Thoracic aorta (tissue), 2 donors: ENCODE measurements around the gene PNKD. TPM values are rescaled to one million over a fixed set of nuclear protein-coding genes. Genes with fewer than 3 reads are reported as not detected.
A peak's percentile ranks its signal among the peaks of the same experiment; 100 is the strongest.

Experiments used
- ATAC-seq: fragments of 150-250 bp; one replicate; pipeline ENCODE4 v1.8.0; 2017; ENCODE audit warnings: low read depth; ENCODE audit not compliant: insufficient number of reproducible peaks, low FRiP score
- DNase-seq: peaks from one replicate; pipeline ENCODE4 v3.0.0-alpha.2; 2020; ENCODE audit warnings: low spot score
- H3K27ac ChIP-seq, 2 donors: fragments of 200-600 bp; sonication (generic); 1 replicate in 1 of 2; 2 replicates in 1 of 2; pipeline ENCODE4 v1.5.1; 2016; ENCODE audit warnings: mild to moderate bottlenecking in 2 of 2, moderate library complexity in 2 of 2
- H3K27me3 ChIP-seq: fragments of 200-600 bp; sonication (generic); replicated peaks from 2 replicates; pipeline ENCODE4 v1.6.0; 2016; ENCODE audit warnings: mild to moderate bottlenecking; ENCODE audit not compliant: insufficient read depth
- H3K36me3 ChIP-seq: fragments of 200-600 bp; sonication (generic); one replicate; pipeline ENCODE4 v1.5.1; 2016
- H3K4me1 ChIP-seq, 2 donors: fragments of 200-600 bp; sonication (generic); 1 replicate in 1 of 2; 2 replicates in 1 of 2; pipeline versions ENCODE4 v1.5.1 to v1.6.0; 2016; ENCODE audit warnings: low read depth in 2 of 2, mild to moderate bottlenecking in 1 of 2; ENCODE audit not compliant: control insufficient read depth in 1 of 2
- H3K4me3 ChIP-seq: fragments of 200-600 bp; sonication (generic); 2 replicates; pipeline ENCODE4 v1.5.1; 2016; ENCODE audit warnings: mild to moderate bottlenecking
- H3K9me3 ChIP-seq: fragments of 200-600 bp; sonication (generic); 2 replicates; pipeline ENCODE4 v1.5.1; 2016
- total RNA-seq, 2 donors: library from RNA; depleted of rRNA; stranded (reverse); fragments of >200 nt; gene quantifications; one replicate each; pipeline versions ENCODE4 v1.1.0 to v1.2.3, GENCODE V29; 2016
- TF ChIP-seq, protein P1 (sequence below): fragments of 200-600 bp; sonication (generic); IDR thresholded peaks from one replicate; pipeline ENCODE4 v1.5.1; 2019; ENCODE audit warnings: antibody characterized with exemption

Gene PNKD
- total RNA-seq, 2 donors from 2014 or later: 19.4 to 38.4 TPM

GRCh38 chr2:218278531-218279360 is 8.4 kb downstream of the PNKD start:
- Histone ChIP-seq H3K4me1 (peaks cover 26 to 43% of the 10 kb centered on the region in 2 donors), H3K27me3 (no peaks in the 10 kb centered on the region), H3K27ac (peak overlapping the region; percentile 20 to 45), H3K36me3 (peaks cover 80% of the 10 kb centered on the region), H3K4me3 (no peak overlapping the region), H3K9me3 (no peaks in the 10 kb centered on the region)
- ATAC-seq: no peak
- TF ChIP-seq, protein P1, sequence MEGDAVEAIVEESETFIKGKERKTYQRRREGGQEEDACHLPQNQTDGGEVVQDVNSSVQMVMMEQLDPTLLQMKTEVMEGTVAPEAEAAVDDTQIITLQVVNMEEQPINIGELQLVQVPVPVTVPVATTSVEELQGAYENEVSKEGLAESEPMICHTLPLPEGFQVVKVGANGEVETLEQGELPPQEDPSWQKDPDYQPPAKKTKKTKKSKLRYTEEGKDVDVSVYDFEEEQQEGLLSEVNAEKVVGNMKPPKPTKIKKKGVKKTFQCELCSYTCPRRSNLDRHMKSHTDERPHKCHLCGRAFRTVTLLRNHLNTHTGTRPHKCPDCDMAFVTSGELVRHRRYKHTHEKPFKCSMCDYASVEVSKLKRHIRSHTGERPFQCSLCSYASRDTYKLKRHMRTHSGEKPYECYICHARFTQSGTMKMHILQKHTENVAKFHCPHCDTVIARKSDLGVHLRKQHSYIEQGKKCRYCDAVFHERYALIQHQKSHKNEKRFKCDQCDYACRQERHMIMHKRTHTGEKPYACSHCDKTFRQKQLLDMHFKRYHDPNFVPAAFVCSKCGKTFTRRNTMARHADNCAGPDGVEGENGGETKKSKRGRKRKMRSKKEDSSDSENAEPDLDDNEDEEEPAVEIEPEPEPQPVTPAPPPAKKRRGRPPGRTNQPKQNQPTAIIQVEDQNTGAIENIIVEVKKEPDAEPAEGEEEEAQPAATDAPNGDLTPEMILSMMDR: no peak
- DNase-seq: no peak

DNA sequence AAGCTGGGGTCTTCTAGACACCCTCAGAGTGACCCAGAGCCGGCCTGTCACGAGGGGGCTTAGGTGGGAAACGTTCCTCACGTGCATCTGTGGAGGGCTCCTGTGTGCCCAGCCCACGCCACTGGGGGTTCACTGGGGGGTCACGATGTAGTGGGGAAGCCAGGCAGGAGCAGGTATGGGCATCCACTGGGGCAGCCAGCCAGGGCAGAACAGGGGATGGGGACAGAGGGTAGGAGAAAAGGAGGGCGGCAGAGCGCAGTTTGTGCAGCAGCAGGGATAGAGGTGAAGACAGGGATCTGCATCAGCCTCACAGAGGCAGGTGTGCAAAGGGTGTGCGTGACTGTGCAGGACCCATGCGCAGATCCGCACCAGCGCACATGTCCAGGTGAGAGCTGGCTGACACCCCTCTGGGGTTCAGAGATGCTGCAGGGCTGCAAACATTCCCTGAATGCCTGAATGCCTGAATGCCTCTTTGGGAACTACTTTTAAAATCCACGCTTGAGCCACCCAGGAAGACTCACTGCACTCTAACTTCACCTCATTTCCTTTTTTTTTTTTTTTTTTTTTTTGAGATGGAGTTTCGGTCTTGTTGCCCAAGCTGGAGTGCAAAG is 10.0 kb downstream of the PNKD start:
- TF ChIP-seq, protein P1: no peak
- H3K27ac ChIP-seq: peak overlapping the region; percentile 31 to 98
- no peaks in the 10 kb centered on the region for H3K9me3 ChIP-seq
- DNase-seq: no peak
- H3K27me3 ChIP-seq: no peaks in the 10 kb centered on the region
- ATAC-seq: no peak
- H3K4me3 ChIP-seq: no peak overlapping the region
- peaks cover 64% of the 10 kb centered on the region for H3K36me3 ChIP-seq
- H3K4me1 ChIP-seq: peaks cover 42 to 58% of the 10 kb centered on the region in 2 donors

DNA sequence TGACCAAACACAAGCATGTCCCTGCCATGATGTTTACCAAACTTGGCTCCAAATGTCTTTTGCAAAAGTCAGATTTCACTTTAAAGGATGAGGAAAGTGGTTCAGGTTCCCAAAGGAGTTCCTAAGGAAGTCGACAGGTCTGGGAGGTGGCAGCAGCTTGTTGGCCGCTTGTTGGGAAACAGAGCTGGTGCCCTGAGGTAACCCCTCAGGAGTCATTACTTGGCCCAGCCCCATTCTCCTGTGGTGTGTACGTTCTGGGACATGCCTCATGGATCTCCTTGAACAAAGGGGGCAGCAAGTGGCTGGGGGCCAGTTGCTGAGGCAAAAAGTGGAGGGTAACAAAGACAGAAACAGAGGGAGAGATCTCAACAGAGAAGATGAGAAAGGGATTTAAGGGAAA is 11.1 kb downstream of the PNKD start:
- Histone ChIP-seq H3K9me3 (no peaks in the 10 kb centered on the region), H3K36me3 (peaks cover 54% of the 10 kb centered on the region), H3K27me3 (no peaks in the 10 kb centered on the region), H3K4me3 (no peak overlapping the region), H3K4me1 (peaks cover 51 to 69% of the 10 kb centered on the region in 2 donors), H3K27ac (peak overlapping the region; percentile 98 to 99)
- ATAC-seq (no peak), DNase-seq (no peak)
- TF ChIP-seq, protein P1: no peak

GRCh38 chr2:218282173-218282991 is 12.1 kb downstream of the PNKD start:
- TF ChIP-seq, protein P1: no peak
- Histone ChIP-seq H3K9me3 (no peaks in the 10 kb centered on the region), H3K4me1 (peaks cover 52 to 72% of the 10 kb centered on the region in 2 donors), H3K36me3 (peaks cover 44% of the 10 kb centered on the region), H3K27ac (peak overlapping the region; percentile 98 to 99), H3K4me3 (peak overlapping the region; percentile 54), H3K27me3 (no peaks in the 10 kb centered on the region)
- DNase-seq (peak; percentile 49), ATAC-seq (peak; percentile 6)
